HepG2 (cell line): Measurements from ENCODE around the gene ETS1. TPM values are rescaled to one million over a fixed set of nuclear protein-coding genes. Genes with fewer than 3 reads are reported as not detected.

Source experiments
- ATAC-seq: fragments of 200-7000 bp; cut with Tn5 transposase; 3 replicates; pipeline ENCODE4 v1.9.1; 2020; ENCODE audit warnings: mild to moderate bottlenecking, moderate library complexity
- BruUV-seq: library from RNA; stranded (reverse); fragments of 400-500 nt; replicated peaks from 2 replicates; lab custom pipeline; 2021; lab: Mats Ljungman, UMichigan
- CTCF ChIA-PET: fragments of 300-600 bp; formaldehyde crosslinking; extraction: SDS; loops from one replicate; lab custom pipeline; 2021; ENCODE audit warnings: low total read pairs, inconsistent platforms, low intra/inter-chr PET ratio; lab: Yijun Ruan, JAX
- POLR2A ChIA-PET: fragments of 350-600 bp; sonication (Branson Sonifier 250); formaldehyde crosslinking; loops from one replicate; lab custom pipeline; 2020; ENCODE audit warnings: antibody characterized with exemption, inconsistent platforms; lab: Yijun Ruan, JAX
- DNase-seq: peaks from one replicate; pipeline ENCODE4 v3.0.0-alpha.2; 2015; ENCODE audit warnings: low spot score
- FAIRE-seq: peaks from 3 replicates; lab custom pipeline; 2011; peaks lifted over from hg19 to GRCh38; lab: Jason Lieb, UNC
- H2AFZ ChIP-seq: one replicate; pipeline ENCODE4 v1.6.1; 2011; ENCODE audit warnings: low read length, inconsistent platforms
- H3K27ac ChIP-seq: fragments of 300-600 bp; 3 replicates; pipeline ENCODE4 v1.8.0; 2011; ENCODE audit warnings: mixed run types, mild to moderate bottlenecking, mixed read lengths, low read length, inconsistent platforms; ENCODE audit not compliant: insufficient read depth; ENCODE audit errors: extremely low read length
- H3K27me3 ChIP-seq, 2 experiments: fragments of 200-600 bp in 1 of 2; 2 replicates in 1 of 2; 3 replicates in 1 of 2; pipeline versions ENCODE4 v1.6.0 to v1.8.0; 2011; ENCODE audit warnings: low read length in 2 of 2, mild to moderate bottlenecking in 2 of 2, moderate library complexity in 2 of 2, inconsistent platforms in 1 of 2; ENCODE audit not compliant: insufficient read depth in 2 of 2, control insufficient read depth in 1 of 2
- H3K36me3 ChIP-seq, 2 experiments: fragments of 200-600 bp in 1 of 2; replicated peaks in 1 of 2; 2 replicates in 1 of 2; 3 replicates in 1 of 2; pipeline versions ENCODE4 v1.5.1 to v1.8.0; 2011; ENCODE audit warnings: low read length in 2 of 2, inconsistent platforms in 1 of 2; ENCODE audit not compliant: insufficient read depth in 2 of 2, control insufficient read depth in 1 of 2
- H3K4me1 ChIP-seq: 2 replicates; pipeline ENCODE4 v1.5.1; 2012; ENCODE audit warnings: low read length, inconsistent platforms; ENCODE audit not compliant: insufficient read depth
- H3K4me2 ChIP-seq: 2 replicates; pipeline ENCODE4 v1.6.0; 2011; ENCODE audit warnings: low read depth, low read length, inconsistent platforms
- H3K4me3 ChIP-seq, 3 experiments: fragments of 200-600 bp in 1 of 3; sonication (generic), shearing (Covaris generic) in 1 of 3; replicated peaks in 1 of 3; 2 replicates each; pipeline ENCODE4 v1.5.1; 2011 to 2016; ENCODE audit warnings: low read length in 3 of 3, inconsistent platforms in 2 of 3, low read depth in 2 of 3, mild to moderate bottlenecking in 2 of 3, control low read depth in 1 of 3, mixed read lengths in 1 of 3; ENCODE audit not compliant: insufficient read depth in 1 of 3
- H3K79me2 ChIP-seq: one replicate; pipeline ENCODE4 v1.6.1; 2011; ENCODE audit warnings: low read length, inconsistent platforms; ENCODE audit not compliant: insufficient read depth
- H3K9ac ChIP-seq: 2 replicates; pipeline ENCODE4 v1.6.0; 2011; ENCODE audit warnings: mild to moderate bottlenecking, low read depth, low read length, inconsistent platforms; ENCODE audit not compliant: insufficient read depth
- H3K9me3 ChIP-seq: 2 replicates; pipeline ENCODE4 v1.5.1; 2012; ENCODE audit warnings: mild to moderate bottlenecking, low read length
- H4K20me1 ChIP-seq: 2 replicates; pipeline ENCODE4 v1.6.0; 2011; ENCODE audit warnings: inconsistent platforms, mild to moderate bottlenecking, low read length, moderate library complexity; ENCODE audit not compliant: insufficient read depth
- FOXP1 ChIP-seq, 2 experiments: fragments of 450-650 bp in 1 of 2; IDR thresholded peaks; 2 replicates each; pipeline ENCODE4 v1.6.1; 2017 to 2018; ENCODE audit warnings: antibody characterized with exemption in 1 of 2
- SIN3B ChIP-seq: fragments of 150-350 bp; IDR thresholded peaks from 2 replicates; pipeline ENCODE4 v1.6.1; 2014; ENCODE audit warnings: low read length
- ZNF30 ChIP-seq: sonication (generic); formaldehyde crosslinking; IDR thresholded peaks from 2 replicates; pipeline ENCODE4 v1.5.0; 2020; ENCODE audit warnings: mild to moderate bottlenecking, missing genetic modification reagents
- ZNF570 ChIP-seq: sonication (generic); formaldehyde crosslinking; IDR thresholded peaks from 2 replicates; pipeline ENCODE4 v1.4.0; 2020; ENCODE audit warnings: mild to moderate bottlenecking, missing genetic modification reagents, borderline replicate concordance
- ZNF713 ChIP-seq: sonication (generic); formaldehyde crosslinking; IDR thresholded peaks from 2 replicates; pipeline ENCODE4 v1.4.0; 2020; ENCODE audit warnings: mild to moderate bottlenecking, missing genetic modification reagents
- WGBS: methylation state at CpG from one replicate; pipeline ENCODE4 v1.1.6; 2017; ENCODE audit warnings: low lambda C conversion rate; 5-methylcytosine and 5-hydroxymethylcytosine counted together
- in situ Hi-C: cut with HindIII; loops from 2 replicates; pipeline ENCODE4 v1.10.0; 2017; ENCODE audit warnings: low pct_unique_long_range_greater_than_20kb; ENCODE audit not compliant: extremely low pct_ligation_motif_present
- intact Hi-C: fragments of 100-400 bp; cut with micrococcal nuclease; formaldehyde crosslinking; loops from one replicate; pipeline ENCODE4 v1.10.0; 2022; ENCODE audit not compliant: unreplicated experiment
- polyA plus RNA-seq, 8 experiments: library from polyadenylated mRNA; depleted of rRNA in 3 of 8; stranded (reverse) in 7 of 8; unstranded in 1 of 8; fragments of >200 nt; fragmentation: Illumina TruSeq in 4 of 8; extraction: Trizol in 4 of 8; gene quantifications; 2 replicates each; pipeline versions ENCODE4 v1.2.1 to v1.2.3, GENCODE V29; 2011 to 2016; ENCODE audit warnings: low read depth in 4 of 8, missing spikeins in 1 of 8, mixed read lengths in 1 of 8; ENCODE audit not compliant: insufficient read depth in 1 of 8
- total RNA-seq, 5 experiments: library from RNA; depleted of rRNA; stranded (reverse); fragments of >200 nt; fragmentation: Illumina TruSeq; extraction: Trizol; gene quantifications; 2 replicates each; pipeline ENCODE4 v1.2.3, GENCODE V29; 2016; ENCODE audit warnings: low read depth in 1 of 5
- TF ChIP-seq, protein P1 (sequence below): sonication (generic); formaldehyde crosslinking; IDR thresholded peaks from 2 replicates; pipeline ENCODE4 v1.5.1; 2020; ENCODE audit warnings: mild to moderate bottlenecking, missing genetic modification reagents, moderate library complexity
- TF ChIP-seq, protein P2 (sequence below): sonication (generic); formaldehyde crosslinking; IDR thresholded peaks from 2 replicates; pipeline ENCODE4 v1.8.1; 2023; ENCODE audit warnings: mild to moderate bottlenecking, moderate library complexity, missing genetic modification reagents

ETS1 gene
- total and polyA plus RNA-seq, 2 of the 13 experiments (the other 11 are each of a cell fraction or from before 2014, with no cell fraction given) = 0.18 to 0.34 TPM

DNA sequence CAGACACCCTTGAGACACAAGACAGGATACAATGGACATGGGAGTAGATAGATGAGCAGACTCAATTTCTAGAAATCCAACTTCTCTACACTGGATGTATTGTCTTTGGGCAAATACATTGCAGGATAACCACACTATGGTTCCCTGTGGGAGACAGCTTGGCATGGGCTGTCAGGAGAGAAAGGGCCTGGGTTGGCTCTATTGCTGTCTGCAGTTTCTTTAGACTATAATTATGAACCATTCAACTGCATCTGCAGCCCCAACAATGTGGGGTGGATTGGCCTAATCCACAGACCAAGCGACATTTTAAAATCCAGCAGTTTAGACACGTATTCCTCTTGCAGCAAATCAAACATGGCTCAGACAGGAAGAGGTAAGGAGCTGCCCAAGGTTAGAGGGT lies 60.3 kb downstream of the ETS1 start:
- H3K4me3 ChIP-seq = no peak overlapping the region
- POLR2A ChIA-PET = no interaction called here
- H3K36me3 ChIP-seq = no peaks in the 10 kb centered on the region
- no TSS peak for BruUV-seq
- CTCF ChIA-PET = no interaction called here
- no peak overlapping the region for H3K27ac ChIP-seq
- H3K27me3 ChIP-seq = peaks cover 0 to 6% of the 10 kb centered on the region in 2 experiments; a peak in 4 of 5 replicates
- H3K4me1 ChIP-seq = peaks cover 8% of the 10 kb centered on the region
- H3K4me2 ChIP-seq = no peak overlapping the region
- FAIRE-seq (no peak), DNase-seq (no peak), ATAC-seq (no peak)
- no peaks in the 10 kb centered on the region for H3K79me2 ChIP-seq
- no peak overlapping the region for H2AFZ ChIP-seq
- H4K20me1 ChIP-seq = no peaks in the 10 kb centered on the region
- no peak overlapping the region for H3K9ac ChIP-seq
- 0% methylated on average over 2 of the region's 2 CpGs for WGBS
- intact Hi-C loops = no loop called here
- in situ Hi-C loops = no loop called here
- TF ChIP-seq FOXP1 (IDR thresholded peaks at IDR 0.05) (no peak), FOXP1 (CRISPR knock-in tag; IDR thresholded peaks at IDR 0.05) (no peak), ZNF713 (CRISPR knock-in tag) (no peak), ZNF570 (CRISPR knock-in tag) (no peak), ZNF30 (CRISPR knock-in tag) (no peak), SIN3B (no peak)
- TF ChIP-seq, protein P1, sequence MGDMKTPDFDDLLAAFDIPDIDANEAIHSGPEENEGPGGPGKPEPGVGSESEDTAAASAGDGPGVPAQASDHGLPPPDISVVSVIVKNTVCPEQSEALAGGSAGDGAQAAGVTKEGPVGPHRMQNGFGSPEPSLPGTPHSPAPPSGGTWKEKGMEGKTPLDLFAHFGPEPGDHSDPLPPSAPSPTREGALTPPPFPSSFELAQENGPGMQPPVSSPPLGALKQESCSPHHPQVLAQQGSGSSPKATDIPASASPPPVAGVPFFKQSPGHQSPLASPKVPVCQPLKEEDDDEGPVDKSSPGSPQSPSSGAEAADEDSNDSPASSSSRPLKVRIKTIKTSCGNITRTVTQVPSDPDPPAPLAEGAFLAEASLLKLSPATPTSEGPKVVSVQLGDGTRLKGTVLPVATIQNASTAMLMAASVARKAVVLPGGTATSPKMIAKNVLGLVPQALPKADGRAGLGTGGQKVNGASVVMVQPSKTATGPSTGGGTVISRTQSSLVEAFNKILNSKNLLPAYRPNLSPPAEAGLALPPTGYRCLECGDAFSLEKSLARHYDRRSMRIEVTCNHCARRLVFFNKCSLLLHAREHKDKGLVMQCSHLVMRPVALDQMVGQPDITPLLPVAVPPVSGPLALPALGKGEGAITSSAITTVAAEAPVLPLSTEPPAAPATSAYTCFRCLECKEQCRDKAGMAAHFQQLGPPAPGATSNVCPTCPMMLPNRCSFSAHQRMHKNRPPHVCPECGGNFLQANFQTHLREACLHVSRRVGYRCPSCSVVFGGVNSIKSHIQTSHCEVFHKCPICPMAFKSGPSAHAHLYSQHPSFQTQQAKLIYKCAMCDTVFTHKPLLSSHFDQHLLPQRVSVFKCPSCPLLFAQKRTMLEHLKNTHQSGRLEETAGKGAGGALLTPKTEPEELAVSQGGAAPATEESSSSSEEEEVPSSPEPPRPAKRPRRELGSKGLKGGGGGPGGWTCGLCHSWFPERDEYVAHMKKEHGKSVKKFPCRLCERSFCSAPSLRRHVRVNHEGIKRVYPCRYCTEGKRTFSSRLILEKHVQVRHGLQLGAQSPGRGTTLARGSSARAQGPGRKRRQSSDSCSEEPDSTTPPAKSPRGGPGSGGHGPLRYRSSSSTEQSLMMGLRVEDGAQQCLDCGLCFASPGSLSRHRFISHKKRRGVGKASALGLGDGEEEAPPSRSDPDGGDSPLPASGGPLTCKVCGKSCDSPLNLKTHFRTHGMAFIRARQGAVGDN (CRISPR knock-in tag) = no peak
- TF ChIP-seq, protein P2, sequence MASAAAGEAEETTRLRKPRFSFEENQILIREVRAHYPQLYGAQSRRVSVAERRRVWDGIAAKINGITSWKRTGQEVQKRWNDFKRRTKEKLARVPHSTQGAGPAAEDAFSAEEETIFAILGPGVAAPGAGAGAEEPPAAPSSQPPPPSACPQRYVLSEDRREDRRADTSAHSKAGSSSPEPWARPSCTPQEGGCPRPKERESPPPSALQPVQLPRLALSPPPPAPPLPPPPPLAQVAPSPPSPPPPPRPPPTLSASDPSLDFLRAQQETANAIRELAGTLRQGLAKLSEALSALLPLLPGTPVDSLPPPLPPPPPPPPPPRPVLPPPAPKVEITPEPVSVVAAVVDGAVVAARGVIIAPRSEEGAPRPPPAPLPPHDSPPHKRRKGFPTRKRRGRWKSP (CRISPR knock-in tag) = no peak
- no peaks in the 10 kb centered on the region for H3K9me3 ChIP-seq
